A673 (cell line): ENCODE measurements around the gene QRFP. TPM values are rescaled to one million over a fixed set of nuclear protein-coding genes. Genes with fewer than 3 reads are reported as not detected.

Experiments used
- BruUV-seq: library from RNA; stranded (reverse); fragments of 400-500 nt; replicated peaks from 2 replicates; lab custom pipeline; 2021; lab: Mats Ljungman, UMichigan
- CTCF ChIA-PET: fragments of 300-600 bp; sonication (Branson Sonifier 250); formaldehyde crosslinking; loops from one replicate; lab custom pipeline; 2022; ENCODE audit warnings: antibody characterized with exemption; lab: Charles Lee
- POLR2A ChIA-PET: fragments of 300-600 bp; sonication (Branson Sonifier 250); formaldehyde crosslinking; loops from one replicate; lab custom pipeline; 2022; ENCODE audit warnings: antibody characterized with exemption; ENCODE audit not compliant: low non-redundant PET; lab: Charles Lee
- DNase-seq: peaks from one replicate; pipeline ENCODE4 v3.0.0-alpha.2; 2015; ENCODE audit warnings: low spot score
- H3K27ac ChIP-seq: fragments of 200-600 bp; sonication (generic); 2 replicates; pipeline ENCODE4 v1.5.1; 2016; ENCODE audit warnings: mixed run types, low read depth, mild to moderate bottlenecking, mixed read lengths, antibody characterized with exemption, low read length; ENCODE audit not compliant: poor library complexity, severe bottlenecking
- H3K27me3 ChIP-seq: fragments of 200-600 bp; sonication (generic); replicated peaks from 2 replicates; pipeline ENCODE4 v1.6.1; 2017; ENCODE audit warnings: mixed run types, low read depth, mild to moderate bottlenecking, mixed read lengths, antibody characterized with exemption, low read length; ENCODE audit not compliant: insufficient read depth, poor library complexity
- H3K36me3 ChIP-seq: fragments of 200-600 bp; sonication (generic); 2 replicates; pipeline ENCODE4 v1.6.1; 2016; ENCODE audit warnings: mixed run types, mild to moderate bottlenecking, mixed read lengths, antibody characterized with exemption, low read length; ENCODE audit not compliant: insufficient read depth, poor library complexity, severe bottlenecking
- H3K4me1 ChIP-seq: fragments of 200-600 bp; sonication (generic); 2 replicates; pipeline ENCODE4 v1.6.1; 2017; ENCODE audit warnings: mixed run types, mild to moderate bottlenecking, mixed read lengths, antibody characterized with exemption, low read length; ENCODE audit not compliant: insufficient read depth, poor library complexity, severe bottlenecking
- H3K4me3 ChIP-seq: fragments of 200-600 bp; sonication (generic); 2 replicates; pipeline ENCODE4 v1.5.1; 2016; ENCODE audit warnings: low read depth, mixed run types, mild to moderate bottlenecking, mixed read lengths, low read length; ENCODE audit not compliant: poor library complexity, severe bottlenecking
- H3K9me3 ChIP-seq: fragments of 200-600 bp; sonication (generic); 2 replicates; pipeline ENCODE4 v1.6.1; 2016; ENCODE audit warnings: mixed run types, low read depth, mild to moderate bottlenecking, mixed read lengths, antibody characterized with exemption, low read length; ENCODE audit not compliant: poor library complexity, severe bottlenecking
- CTCF ChIP-seq: fragments of 300-800, 200-600 bp; sonication (generic); conservative IDR thresholded peaks from 2 replicates; pipeline ENCODE4 v1.5.1; 2017; ENCODE audit warnings: low read depth, mild to moderate bottlenecking, antibody characterized with exemption, low read length, moderate library complexity, mixed read lengths
- EZH2 ChIP-seq: fragments of 200-600 bp; sonication (generic); IDR thresholded peaks from 2 replicates; pipeline ENCODE4 v1.6.1; 2017; ENCODE audit warnings: borderline replicate concordance, low read depth, mild to moderate bottlenecking, mixed read lengths, antibody characterized with exemption, low read length; ENCODE audit not compliant: poor library complexity, severe bottlenecking
- intact Hi-C: fragments of 100-400 bp; cut with micrococcal nuclease; formaldehyde crosslinking; loops from one replicate; pipeline ENCODE4 v1.10.0; 2022; ENCODE audit not compliant: unreplicated experiment
- total RNA-seq: library from RNA; stranded (reverse); gene quantifications from 2 replicates; pipeline ENCODE4 v1.2.3, GENCODE V29; 2021

QRFP gene
- total RNA-seq, 1 experiment from 2014 or later: not detected

- no peak overlapping the region for H3K4me3 ChIP-seq
- intact Hi-C loops: no loop called here
- no peaks in the 10 kb centered on the region for H3K36me3 ChIP-seq
- DNase-seq: no peak
- BruUV-seq: no TSS peak
- no peaks in the 10 kb centered on the region for H3K4me1 ChIP-seq
- no peaks in the 10 kb centered on the region for H3K9me3 ChIP-seq
- TF ChIP-seq EZH2 (no peak), CTCF (no peak)
- POLR2A ChIA-PET: no interaction called here
- no peaks in the 10 kb centered on the region for H3K27me3 ChIP-seq
- CTCF ChIA-PET: no interaction called here
- H3K27ac ChIP-seq: no peak overlapping the region
Measured at GRCh38 chr9:130901498-130902203, 5.0 kb upstream of the QRFP start.

GRCh38 chr9:130900701-130901497 lies 4.3 kb upstream of the QRFP start:
- intact Hi-C loops: no loop called here
- POLR2A ChIA-PET: no interaction called here
- CTCF ChIA-PET: no interaction called here
- Histone ChIP-seq H3K4me3 (no peak overlapping the region), H3K4me1 (no peaks in the 10 kb centered on the region), H3K9me3 (no peaks in the 10 kb centered on the region), H3K27me3 (no peaks in the 10 kb centered on the region), H3K36me3 (no peaks in the 10 kb centered on the region), H3K27ac (no peak overlapping the region)
- no TSS peak for BruUV-seq
- no peak for DNase-seq
- TF ChIP-seq CTCF: no peak
- no peak for TF ChIP-seq EZH2

- Histone ChIP-seq H3K27ac (no peak overlapping the region), H3K9me3 (no peaks in the 10 kb centered on the region), H3K4me3 (no peak overlapping the region), H3K4me1 (no peaks in the 10 kb centered on the region), H3K27me3 (no peaks in the 10 kb centered on the region), H3K36me3 (no peaks in the 10 kb centered on the region)
- intact Hi-C loops: no loop called here
- TF ChIP-seq EZH2: no peak
- no peak for TF ChIP-seq CTCF
- BruUV-seq: no TSS peak
- no peak for DNase-seq
- ChIA-PET CTCF (no interaction called here), POLR2A (no interaction called here)
Measured at GRCh38 chr9:130899051-130899748, 2.6 kb upstream of the QRFP start.
